A673 (cell line): ENCODE data around the gene PROM1.

ENCODE experiments used
- CTCF ChIP-seq: fragments of 300-800, 200-600 bp; sonication (generic); conservative IDR thresholded peaks from 2 replicates; pipeline ENCODE4 v1.5.1; 2017; ENCODE audit warnings: low read depth, mild to moderate bottlenecking, antibody characterized with exemption, low read length, moderate library complexity, mixed read lengths
- EZH2 ChIP-seq: fragments of 200-600 bp; sonication (generic); IDR thresholded peaks from 2 replicates; pipeline ENCODE4 v1.6.1; 2017; ENCODE audit warnings: borderline replicate concordance, low read depth, mild to moderate bottlenecking, mixed read lengths, antibody characterized with exemption, low read length; ENCODE audit not compliant: poor library complexity, severe bottlenecking

GRCh38 chr4:16009153-16009552, 74.7 kb downstream of the PROM1 start:
- no peak for TF ChIP-seq CTCF
- no peak for TF ChIP-seq EZH2
